ENCODE results near the gene EPHB1. TPM values are rescaled to one million over a fixed set of nuclear protein-coding genes. Genes with fewer than 3 reads are reported as not detected.

EPHB1 gene
- total RNA-seq = 6.6 TPM

DNA sequence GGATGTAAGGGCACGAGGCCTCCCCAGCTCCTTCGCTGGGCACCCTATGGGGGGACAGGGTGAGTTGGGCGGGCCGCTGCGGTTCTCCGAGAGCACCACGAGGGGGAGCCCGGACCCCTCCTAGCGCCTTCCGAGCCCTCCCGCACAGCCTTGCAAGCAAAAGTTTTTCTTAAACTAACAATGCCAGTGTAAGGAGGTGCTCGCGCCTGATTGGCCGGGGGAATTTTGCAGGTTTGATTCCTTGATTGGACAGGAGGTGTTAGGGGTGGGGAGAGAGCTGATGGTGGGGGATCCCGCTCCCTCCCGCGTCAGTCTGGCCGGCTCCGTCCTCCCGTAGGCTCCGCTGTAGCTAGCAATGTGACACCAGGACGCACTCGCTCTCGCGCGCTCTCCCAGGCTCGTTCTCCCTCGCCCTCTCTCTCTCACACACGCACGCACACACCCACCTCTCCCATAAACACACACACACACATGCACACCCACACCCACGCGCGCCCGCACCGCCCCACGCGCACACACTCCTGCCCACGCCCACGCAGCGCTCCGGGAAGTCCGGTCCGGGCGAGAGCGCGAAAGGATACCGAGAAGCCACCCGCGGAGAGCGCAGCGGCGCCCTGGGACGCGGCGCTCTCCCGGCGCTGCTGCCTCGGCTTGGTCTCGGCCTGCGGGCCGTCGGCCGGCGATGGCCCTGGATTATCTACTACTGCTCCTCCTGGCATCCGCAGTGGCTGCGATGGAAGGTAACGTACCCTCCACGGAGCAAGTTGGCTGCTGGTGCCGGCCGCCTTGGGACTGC is at the start of gene EPHB1:
Gene EPHB1, plus strand, starts transcription at position 311 of the 796 bp plus-strand sequence.
- intact Hi-C loops (cut with DNase I) = loop anchor here (10.0 kb wide), 1 partner anchor 1830 kb away; no protein-coding TSS in a partner anchor
- peak; percentile 87 for ATAC-seq
- peak; percentile 85 for DNase-seq (ENCODE audit: low spot score)

DNA sequence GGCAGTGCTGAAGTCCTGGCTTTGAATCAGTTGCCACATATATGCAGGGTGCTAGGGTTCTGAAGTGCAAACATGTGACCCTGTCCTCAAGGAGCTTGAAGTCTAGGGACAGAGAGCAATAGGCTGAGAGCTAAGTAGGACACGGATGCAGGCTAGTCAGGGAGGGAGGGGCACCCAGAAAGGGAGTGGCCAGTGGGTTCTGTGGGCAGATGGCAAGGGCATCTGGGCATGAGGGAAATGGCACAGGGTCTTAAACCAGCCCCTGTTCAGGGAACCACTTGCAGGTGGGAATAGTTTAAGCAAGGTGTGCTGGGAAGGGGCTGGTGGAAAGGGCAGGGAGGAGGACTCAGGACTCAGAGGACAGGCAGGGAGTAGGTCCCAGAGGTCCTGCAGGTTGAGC is 46.4 kb upstream of the EPHB1 start:
- intact Hi-C loops (cut with DNase I) = no loop called here
- no peak for ATAC-seq
- no peak for DNase-seq (ENCODE audit: low spot score)

DNA sequence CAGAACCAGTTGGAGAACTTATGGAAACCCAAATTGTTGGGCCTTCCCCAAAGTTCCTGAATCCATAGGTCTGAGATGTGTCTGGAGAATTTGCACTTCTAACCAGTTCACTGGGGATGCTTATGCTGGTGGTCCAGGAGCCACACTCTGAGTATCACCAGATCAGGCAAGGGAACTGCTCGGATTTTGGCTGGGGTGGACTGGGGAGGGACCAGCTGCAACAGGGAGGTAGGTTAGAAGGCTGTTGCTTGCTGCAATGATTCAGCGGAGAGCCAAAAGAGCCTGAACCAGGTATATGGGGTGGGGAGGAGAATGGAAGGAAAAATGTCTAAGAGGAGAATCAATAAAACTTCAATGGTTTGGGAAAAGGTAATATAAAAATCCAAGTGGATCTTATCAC is 45.9 kb upstream of the EPHB1 start:
- no peak for ATAC-seq
- intact Hi-C loops (cut with DNase I) = no loop called here
- no peak for DNase-seq (ENCODE audit: low spot score)

DNA sequence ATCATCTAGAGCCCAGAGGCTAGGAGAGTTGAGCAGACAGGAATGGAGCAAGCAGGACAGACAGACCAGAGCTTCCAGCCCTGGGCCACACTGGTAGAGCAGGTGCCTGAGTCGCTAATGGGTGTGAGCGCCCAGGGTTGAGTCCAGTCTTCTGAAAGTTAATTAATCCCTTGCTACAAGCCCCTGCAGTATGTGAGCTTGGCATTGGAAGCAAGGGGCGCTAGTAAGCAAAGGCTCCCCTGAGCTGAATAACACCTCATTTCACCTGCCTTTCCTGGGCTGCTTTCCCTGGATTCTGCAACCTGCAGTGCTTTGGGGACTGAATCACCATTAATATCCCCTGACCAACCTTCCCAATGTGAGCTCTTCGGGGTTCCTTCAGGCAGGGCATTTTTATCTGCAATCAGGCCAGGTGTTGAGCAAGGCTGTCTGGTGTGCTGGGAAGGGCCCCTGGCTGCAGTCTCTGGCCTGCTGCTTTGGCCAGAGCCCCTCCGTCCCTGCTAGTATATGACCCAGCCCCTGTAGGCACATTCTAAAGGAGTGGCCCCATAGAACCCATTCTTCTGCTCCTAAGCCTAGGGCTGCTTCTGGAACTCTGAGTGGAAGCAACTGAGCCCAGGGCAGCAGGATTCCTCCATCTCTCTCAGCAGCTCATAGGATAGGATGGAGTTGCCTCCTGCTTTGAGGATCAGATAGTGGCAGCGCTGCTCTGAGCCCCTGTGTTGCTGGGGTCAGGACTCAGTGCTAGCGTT is 45.1 kb upstream of the EPHB1 start:
- ATAC-seq = no peak
- intact Hi-C loops (cut with DNase I) = no loop called here
- no peak for DNase-seq (ENCODE audit: low spot score)

DNA sequence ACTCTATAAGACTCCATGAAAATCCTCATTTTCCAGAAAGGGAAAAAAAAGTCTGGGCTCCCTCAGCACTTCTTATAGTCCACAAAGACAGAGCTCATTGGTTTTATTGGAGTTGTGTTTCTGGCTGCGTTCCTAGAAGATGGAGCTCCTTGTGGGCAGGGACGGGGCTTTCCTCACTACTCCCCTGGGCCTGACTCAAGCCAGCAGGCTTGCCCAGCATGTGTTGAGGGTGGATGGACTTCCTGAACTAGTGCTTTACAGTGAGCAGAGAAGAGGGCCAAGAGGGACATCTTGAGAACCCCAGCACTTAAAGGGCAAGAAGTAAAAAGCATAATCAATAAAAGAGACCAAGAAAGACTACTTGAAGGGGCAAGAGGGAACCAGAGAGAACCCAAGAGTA is 43.2 kb upstream of the EPHB1 start:
- intact Hi-C loops (cut with DNase I) = no loop called here
- no peak for ATAC-seq
- DNase-seq (ENCODE audit: low spot score) = no peak

DNA sequence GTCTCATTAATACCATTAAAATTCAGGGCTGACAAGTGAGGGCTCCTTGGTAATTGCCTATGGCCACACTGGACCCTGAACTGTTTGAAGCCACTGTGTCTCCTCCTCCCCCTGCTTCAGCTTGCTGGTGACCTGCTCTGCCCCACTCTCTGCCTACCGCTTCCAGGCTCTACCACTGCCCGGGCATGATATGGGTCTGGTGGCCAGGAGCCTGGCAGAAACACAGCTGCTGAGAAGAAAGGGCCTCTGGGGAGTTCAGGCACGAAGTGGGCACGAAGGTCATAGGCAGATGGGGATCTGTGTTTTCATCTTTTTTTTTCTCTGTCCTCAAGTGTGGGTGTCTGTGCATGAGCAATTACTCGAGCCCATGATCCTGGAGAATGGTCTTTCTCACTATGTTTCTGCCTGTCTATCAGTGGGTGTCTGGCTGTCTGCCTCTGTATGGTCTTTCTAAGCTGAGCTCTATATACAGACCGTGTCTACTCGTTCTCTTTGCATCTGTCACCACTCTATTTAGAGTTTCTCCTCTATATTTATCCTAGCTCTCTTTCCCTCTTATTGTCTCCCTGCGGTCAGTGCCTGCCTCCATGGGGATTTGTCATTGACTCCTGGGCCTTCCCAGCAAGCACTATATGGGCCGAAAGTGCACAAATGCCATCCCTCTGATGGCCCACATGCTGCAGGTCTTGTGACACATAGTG is 42.1 kb upstream of the EPHB1 start:
- intact Hi-C loops (cut with DNase I) = no loop called here
- DNase-seq (ENCODE audit: low spot score) = no peak
- ATAC-seq = no peak

DNA sequence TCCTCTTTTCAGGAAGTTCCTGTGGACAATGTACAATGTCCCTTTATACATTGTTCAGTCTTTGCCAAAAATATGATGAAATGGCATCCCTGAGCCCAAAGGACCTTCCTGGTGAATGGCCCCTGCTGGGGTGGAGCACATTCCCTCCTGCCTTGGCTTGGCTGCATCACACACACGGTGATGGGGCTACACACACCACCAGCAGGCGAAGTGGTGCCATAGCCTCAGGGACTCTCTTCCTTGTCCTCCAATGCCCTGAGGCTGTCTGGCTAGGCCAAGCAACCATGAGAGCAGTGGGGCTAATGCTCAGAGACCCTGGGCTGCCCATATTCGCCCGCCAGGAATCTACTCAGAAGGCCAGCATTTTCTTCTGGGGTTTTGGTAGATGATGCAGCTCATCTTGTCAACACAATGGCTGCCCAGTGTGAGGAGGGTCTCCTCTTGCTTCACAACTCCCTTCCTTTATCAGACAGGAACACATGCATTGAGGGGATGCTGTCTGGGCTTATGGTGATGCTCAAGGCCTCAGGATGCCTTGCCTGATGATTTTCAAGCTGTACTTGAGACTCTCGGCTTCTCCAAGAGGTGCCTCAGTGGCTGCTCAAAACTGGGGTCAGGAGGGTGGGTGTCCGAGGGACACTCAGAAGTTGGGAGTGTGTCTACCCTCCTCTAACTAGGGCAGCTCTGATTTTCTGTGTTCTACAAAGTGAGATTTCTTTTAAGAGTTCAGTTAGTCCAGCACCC is 40.9 kb upstream of the EPHB1 start:
- DNase-seq (ENCODE audit: low spot score) = no peak
- ATAC-seq = no peak
- intact Hi-C loops (cut with DNase I) = no loop called here

DNA sequence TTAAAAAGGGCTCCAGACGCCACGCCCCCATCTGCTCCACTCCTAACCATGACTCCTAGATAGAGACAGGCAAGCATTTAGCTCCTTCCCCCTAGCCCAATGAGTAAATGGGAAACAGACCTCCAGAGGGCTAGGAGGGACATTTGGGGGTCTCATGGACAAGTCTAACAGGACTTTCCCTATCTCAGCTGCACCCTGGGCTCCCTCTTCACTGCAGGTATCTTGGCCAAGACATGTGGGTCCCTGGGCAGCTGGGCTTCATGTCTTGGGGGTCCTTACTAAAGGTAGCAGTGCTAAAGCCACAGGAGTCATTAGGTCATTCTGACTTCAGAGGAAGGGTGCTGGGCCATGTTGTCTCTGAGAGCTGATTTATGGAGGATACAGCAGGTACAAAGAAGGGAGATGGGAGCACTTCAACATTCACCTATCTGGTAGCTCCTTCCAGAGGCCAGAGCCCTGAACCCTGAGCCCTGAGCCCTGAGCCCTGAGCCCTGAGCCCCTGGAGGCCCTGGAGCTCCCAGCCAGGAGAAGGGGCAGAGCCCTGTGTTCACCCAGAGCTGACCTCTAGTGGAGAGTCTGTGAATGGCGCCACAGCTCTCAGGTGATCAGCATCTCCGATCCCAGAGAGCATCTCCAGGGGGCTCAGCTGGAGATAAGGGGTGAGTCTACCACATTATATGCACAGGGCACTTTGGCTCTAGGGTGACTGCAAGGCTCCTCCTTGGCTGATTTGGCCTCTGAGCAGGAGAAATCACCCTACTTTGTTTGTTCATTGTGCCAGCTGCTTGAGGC is 40.1 kb upstream of the EPHB1 start:
- ATAC-seq = peak; percentile 36
- no peak for DNase-seq (ENCODE audit: low spot score)
- intact Hi-C loops (cut with DNase I) = no loop called here

DNA sequence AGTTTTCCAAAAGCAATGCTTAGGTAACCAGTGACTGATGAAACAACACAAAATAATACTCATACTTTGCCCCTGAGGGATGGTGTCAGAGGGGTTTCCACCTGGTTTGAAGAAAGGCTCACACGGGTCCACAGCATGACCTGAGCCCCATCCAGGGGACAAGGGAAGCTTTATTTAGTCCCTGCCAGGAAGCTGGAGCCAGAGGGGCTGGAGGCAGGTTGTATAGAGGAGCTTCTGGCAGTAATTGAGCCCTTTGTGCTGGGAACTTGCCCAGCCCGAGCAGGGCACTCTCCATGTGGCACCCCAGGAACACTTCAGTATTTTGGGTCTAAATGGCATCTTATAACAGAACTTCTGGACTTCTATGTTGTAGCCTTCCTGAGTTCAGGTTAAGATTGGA is 39.2 kb upstream of the EPHB1 start:
- intact Hi-C loops (cut with DNase I) = no loop called here
- no peak for ATAC-seq
- DNase-seq (ENCODE audit: low spot score) = no peak

DNA sequence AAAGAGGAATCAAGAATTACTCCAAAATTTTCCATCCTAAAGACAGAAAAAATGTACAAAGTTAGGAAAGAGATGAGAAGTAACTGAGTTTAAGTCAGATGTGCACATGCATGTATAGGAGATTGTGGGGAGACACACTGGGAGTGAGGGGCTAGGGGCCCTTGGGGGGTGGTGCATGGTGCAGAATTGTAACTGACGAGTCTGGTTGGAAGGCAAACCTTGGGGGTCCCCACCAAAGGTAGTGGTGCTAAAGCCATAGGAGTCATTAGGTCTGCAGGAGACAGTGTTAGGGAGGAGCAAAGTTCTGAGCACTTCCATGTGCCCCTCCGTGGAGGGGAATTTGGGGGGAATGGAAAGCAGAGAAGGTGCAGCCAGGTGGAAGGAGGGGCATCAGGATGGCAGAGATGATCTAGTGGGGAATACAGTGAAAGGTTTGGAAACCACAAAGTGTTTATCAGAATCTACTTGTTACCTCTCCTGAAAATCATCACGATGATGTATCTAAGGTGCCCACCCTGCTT is 37.5 kb upstream of the EPHB1 start:
- intact Hi-C loops (cut with DNase I) = no loop called here
- no peak for ATAC-seq
- DNase-seq (ENCODE audit: low spot score) = no peak

DNA sequence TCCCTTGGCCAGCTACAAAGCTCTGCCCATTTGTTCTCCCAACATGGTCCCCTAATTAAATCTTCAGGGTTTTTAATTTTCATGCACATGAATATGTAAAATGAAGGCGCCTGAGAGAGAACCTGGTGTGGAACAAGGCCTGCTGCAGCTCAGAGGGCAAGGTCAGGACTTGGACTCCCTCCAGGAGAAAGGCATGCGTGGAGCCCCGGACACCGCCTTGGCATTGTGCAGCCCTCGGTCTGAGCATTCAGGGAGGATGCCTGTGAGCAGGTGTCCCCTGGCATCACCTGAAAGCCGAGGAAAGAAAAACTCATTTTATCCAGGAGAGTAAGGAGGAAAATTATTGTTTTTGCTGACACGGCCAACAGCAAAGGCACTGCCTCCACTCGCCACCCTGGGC is 33.8 kb upstream of the EPHB1 start:
- intact Hi-C loops (cut with DNase I) = no loop called here
- ATAC-seq (no peak), DNase-seq (ENCODE audit: low spot score) (no peak)

DNA sequence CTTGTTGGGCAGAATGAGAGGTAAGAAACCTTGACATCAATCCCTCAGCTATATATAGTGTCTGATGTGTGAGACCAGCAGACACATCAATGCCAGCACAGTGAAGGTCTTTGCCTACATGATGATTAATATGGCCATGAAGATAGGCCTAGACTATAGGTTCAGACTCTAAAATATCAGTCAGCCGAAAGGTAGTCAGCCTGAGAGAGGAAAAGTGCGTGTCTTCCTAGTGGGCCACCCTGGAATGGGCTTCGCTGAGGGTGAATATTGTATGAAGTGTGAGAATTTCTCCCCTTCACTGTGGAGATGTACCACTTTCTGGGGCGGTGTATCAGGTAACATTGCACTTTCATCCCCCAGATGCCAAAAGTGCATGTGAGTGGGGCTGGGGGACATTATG is 33.0 kb upstream of the EPHB1 start:
- DNase-seq (ENCODE audit: low spot score) (no peak), ATAC-seq (no peak)
- intact Hi-C loops (cut with DNase I) = no loop called here

DNA sequence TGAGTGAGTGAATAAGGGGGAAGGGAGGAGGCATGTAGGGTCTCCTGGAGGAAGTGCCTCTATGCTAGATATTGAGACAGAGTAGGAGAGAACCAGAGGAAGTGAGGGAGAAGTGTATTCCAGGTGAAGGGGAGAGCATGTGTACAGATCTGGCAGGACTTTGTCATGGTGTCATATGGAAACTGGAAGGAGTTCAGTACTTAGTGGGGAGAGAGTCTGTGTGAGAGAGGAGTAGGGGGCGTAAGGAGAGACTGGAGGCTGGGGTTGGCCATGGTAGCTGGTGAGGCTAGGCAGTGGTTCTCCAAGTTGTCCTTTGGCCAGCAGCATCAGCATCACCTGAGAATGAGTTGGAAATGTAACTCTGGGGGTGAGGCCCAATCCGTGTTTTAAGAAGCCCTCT is 29.6 kb upstream of the EPHB1 start:
- ATAC-seq (no peak), DNase-seq (ENCODE audit: low spot score) (no peak)
- intact Hi-C loops (cut with DNase I) = no loop called here

DNA sequence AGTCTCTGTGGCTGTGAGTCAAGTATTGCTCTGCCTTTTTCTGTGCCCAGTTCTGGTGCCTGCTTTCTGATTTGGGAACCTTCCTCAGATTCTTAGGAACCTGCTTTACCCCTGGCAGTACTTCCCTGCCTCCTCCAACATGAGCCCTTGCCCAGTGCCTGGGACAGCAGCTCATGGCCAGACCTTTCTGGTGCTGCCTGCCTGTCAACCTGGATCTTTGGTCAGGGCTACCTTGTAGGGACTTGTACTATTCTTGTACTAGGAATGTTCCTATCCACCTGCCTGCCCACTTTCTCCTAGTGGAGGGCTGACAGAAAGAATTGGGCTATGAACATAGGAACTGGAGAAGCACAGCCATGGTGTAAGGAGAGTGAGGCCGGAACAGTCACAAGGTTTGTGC is 28.8 kb upstream of the EPHB1 start:
- DNase-seq (ENCODE audit: low spot score) = no peak
- intact Hi-C loops (cut with DNase I) = no loop called here
- ATAC-seq = no peak

DNA sequence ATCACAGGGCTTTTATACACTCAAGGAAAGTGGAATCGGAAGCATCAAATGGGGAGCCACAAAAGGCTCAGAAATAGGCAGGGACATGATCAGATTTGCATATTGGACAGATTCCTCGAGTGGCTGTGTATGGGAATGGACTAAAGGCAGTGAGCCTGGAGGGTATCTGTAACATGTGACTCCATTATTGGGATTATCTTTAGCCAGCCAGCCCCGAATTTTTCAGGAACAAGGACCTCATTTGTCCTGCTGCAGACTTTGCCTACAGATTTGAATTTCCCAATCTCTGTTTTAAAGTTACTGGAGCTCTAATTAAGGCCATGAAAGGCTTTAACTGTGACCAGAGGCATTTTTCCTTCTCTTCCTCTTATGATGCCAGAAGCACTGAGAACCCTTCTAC is 26.9 kb upstream of the EPHB1 start:
- intact Hi-C loops (cut with DNase I) = no loop called here
- no peak for ATAC-seq
- DNase-seq (ENCODE audit: low spot score) = no peak

DNA sequence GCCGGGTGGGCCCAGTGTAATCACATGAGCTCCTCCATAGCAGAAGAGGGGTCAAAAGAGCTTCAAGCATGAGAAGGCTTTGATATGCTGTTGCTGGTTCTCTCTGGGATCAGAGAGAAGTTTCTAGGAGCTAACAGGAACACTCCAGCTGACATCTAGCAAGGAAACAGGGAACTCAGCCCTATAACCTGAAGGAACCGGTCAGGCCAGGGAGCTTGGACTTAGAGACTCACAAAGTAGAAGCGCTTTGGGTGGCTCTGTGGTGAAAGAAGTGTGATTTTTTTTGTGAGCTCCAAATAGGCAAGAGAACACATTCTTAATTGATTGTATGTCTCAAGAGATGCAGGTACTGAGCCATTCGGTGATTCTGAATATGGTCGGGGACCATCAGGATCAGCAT is 26.2 kb upstream of the EPHB1 start:
- DNase-seq (ENCODE audit: low spot score) (no peak), ATAC-seq (no peak)
- intact Hi-C loops (cut with DNase I) = no loop called here

DNA sequence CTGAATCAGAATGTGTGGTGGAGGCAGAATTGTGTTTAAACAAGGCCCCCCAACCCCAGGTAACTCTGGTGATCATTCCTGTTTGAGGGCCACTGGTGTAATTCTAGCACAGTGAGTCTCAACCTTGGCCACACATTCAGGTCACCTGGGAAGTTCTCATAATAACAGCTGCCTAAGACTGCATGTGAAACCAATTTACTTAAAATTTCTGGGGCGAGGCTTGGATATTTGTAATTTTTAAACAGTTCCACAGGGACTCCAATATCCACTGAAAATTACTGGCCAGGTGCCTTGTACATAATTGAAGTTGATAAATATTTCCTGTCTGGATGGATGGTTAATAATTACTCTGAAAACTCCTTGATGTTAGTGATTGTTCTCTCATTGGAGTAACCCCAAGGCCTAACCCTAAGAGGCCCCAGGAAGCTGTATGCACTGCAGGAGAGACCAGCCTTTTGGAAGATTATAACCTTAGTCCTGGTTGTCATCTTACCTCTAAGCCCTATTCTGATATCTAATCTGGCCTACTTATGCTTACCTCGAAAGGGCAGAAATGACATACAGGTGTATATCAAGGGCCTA is 25.7 kb upstream of the EPHB1 start:
- no peak for ATAC-seq
- intact Hi-C loops (cut with DNase I) = no loop called here
- no peak for DNase-seq (ENCODE audit: low spot score)

DNA sequence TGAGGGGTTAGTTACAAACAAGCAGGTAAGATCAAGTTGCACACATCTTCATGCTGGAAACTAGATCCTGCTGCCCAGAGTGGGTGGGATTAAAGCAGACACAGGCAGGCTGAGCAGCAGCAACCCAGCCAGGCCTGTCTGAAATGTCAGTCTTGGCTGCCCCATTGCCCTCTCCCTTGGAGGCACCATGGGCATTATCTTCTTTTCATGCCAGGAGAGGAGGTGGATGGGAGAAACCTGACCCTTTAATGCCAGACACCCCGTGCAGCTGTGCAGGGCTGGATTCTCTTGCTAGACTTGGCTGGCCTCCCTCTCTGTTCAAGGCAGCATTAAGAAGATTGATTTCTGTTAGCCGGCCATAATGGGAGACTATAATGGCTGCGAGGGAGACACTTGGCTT is 23.0 kb upstream of the EPHB1 start:
- no peak for ATAC-seq
- no peak for DNase-seq (ENCODE audit: low spot score)
- intact Hi-C loops (cut with DNase I) = no loop called here

Data from sciatic nerve (tissue), 2 donors.